ENCODE data around the gene HSPB2.

HSPB2 gene

DNA sequence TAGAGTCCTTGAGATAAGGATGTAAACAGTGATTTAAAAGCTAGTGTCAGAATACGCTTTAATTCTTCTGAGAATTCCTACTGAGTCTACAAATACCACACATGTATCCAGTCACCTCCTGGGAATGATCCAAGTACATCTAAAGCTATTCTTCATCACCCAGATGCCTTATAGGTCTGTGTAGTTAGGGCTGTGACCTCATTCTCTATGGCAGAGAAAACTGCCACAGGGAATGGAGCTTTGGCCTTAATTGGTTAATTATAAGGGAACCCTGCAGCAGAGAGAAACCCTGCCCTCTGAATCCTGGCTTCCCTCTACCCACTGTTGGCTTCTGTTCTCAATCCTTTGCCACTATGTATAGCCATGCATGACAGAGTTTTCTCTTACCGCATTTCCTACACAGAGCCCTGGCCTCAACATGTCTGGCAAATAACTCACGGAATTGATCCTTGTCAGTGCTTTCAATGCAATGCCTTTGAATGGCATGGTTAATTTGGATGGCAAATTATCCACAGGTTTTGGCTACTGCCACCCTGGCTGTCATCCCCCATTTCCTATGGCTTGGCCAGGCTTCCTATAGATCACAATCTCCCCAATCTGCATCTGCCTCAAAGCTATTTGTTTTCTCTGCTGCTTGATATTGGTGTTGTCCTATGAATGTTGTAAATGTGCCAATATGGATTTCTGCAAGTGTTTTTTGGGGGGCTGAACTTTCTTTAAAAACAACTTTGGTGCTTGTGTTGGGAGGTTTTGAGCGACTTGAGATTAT, 27.5 kb downstream of the HSPB2 start:
- H3F3A ChIP-seq (ENCODE audit: low read depth) = no peaks in the 10 kb centered on the region
- H3K4me2 ChIP-seq (ENCODE audit: low read depth, low read length, poor library complexity, severe bottlenecking) = peak overlapping the region; percentile 29
- no peaks in the 10 kb centered on the region for H4K20me1 ChIP-seq (ENCODE audit: insufficient read depth, low read length, poor library complexity, severe bottlenecking)
- no peaks in the 10 kb centered on the region for H3K9me2 ChIP-seq (replicated peaks; ENCODE audit: low read depth, low read length)
- H3K4me3 ChIP-seq (ENCODE audit: low read length, poor library complexity, severe bottlenecking) = no peak overlapping the region
- H3K27me3 ChIP-seq (ENCODE audit: insufficient read depth, low read length, poor library complexity, severe bottlenecking) = no peaks in the 10 kb centered on the region
- TF ChIP-seq EZH2phosphoT487 (IDR thresholded peaks at IDR 0.05; ENCODE audit: borderline replicate concordance) = no peak
- TF ChIP-seq, protein P1, sequence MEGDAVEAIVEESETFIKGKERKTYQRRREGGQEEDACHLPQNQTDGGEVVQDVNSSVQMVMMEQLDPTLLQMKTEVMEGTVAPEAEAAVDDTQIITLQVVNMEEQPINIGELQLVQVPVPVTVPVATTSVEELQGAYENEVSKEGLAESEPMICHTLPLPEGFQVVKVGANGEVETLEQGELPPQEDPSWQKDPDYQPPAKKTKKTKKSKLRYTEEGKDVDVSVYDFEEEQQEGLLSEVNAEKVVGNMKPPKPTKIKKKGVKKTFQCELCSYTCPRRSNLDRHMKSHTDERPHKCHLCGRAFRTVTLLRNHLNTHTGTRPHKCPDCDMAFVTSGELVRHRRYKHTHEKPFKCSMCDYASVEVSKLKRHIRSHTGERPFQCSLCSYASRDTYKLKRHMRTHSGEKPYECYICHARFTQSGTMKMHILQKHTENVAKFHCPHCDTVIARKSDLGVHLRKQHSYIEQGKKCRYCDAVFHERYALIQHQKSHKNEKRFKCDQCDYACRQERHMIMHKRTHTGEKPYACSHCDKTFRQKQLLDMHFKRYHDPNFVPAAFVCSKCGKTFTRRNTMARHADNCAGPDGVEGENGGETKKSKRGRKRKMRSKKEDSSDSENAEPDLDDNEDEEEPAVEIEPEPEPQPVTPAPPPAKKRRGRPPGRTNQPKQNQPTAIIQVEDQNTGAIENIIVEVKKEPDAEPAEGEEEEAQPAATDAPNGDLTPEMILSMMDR (conservative IDR thresholded peaks at IDR 0.05; ENCODE audit: low read length) = no peak
- H3K36me3 ChIP-seq (ENCODE audit: insufficient read depth, low read length) = no peaks in the 10 kb centered on the region
- H3K79me2 ChIP-seq (ENCODE audit: insufficient read depth, low read length) = no peaks in the 10 kb centered on the region; the same call in 1 of the 2 replicates
- no peak overlapping the region for H3K9ac ChIP-seq (ENCODE audit: low read depth, low read length, poor library complexity, severe bottlenecking)
- no peak overlapping the region for H2AFZ ChIP-seq (ENCODE audit: low read length)
- H3K9me3 ChIP-seq (ENCODE audit: insufficient read depth, low read depth, low read length) = no peaks in the 10 kb centered on the region
- peaks cover 52% of the 10 kb centered on the region for H3K4me1 ChIP-seq (ENCODE audit: insufficient read depth, low read length, poor library complexity, severe bottlenecking)

DNA sequence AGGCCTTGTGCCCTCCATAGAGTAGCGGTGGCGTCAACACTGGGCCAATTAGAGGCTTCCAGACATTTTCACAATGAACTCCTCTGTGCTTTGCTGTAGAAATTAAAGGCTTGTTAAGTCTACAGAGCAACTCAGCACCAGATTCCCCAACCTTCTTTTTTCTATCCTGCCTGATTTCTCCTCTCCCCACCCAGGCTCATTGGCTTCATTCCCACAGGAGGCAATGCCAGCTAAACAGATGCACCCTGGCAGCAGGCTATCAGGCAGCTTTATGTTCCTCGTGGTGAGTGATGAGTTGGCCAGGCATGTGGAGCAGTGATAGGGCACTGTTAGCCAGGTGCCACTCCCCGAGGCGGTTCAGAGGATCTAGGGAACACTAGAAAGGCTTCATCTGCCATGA, 29.4 kb downstream of the HSPB2 start:
- Histone ChIP-seq H3K4me2 (ENCODE audit: low read depth, low read length, poor library complexity, severe bottlenecking) (no peak overlapping the region), H3K27me3 (ENCODE audit: insufficient read depth, low read length, poor library complexity, severe bottlenecking) (no peaks in the 10 kb centered on the region), H4K20me1 (ENCODE audit: insufficient read depth, low read length, poor library complexity, severe bottlenecking) (no peaks in the 10 kb centered on the region), H3K4me3 (ENCODE audit: low read length, poor library complexity, severe bottlenecking) (no peak overlapping the region), H3K9me3 (ENCODE audit: insufficient read depth, low read depth, low read length) (no peaks in the 10 kb centered on the region), H3K36me3 (ENCODE audit: insufficient read depth, low read length) (no peaks in the 10 kb centered on the region), H3F3A (ENCODE audit: low read depth) (no peaks in the 10 kb centered on the region), H3K9me2 (replicated peaks; ENCODE audit: low read depth, low read length) (no peaks in the 10 kb centered on the region), H3K9ac (ENCODE audit: low read depth, low read length, poor library complexity, severe bottlenecking) (no peak overlapping the region), H3K4me1 (ENCODE audit: insufficient read depth, low read length, poor library complexity, severe bottlenecking) (peaks cover 52% of the 10 kb centered on the region), H3K79me2 (ENCODE audit: insufficient read depth, low read length) (no peaks in the 10 kb centered on the region; the same call in 1 of the 2 replicates), H2AFZ (ENCODE audit: low read length) (no peak overlapping the region)
- TF ChIP-seq, protein P1 (conservative IDR thresholded peaks at IDR 0.05; ENCODE audit: low read length) = no peak
- no peak for TF ChIP-seq EZH2phosphoT487 (IDR thresholded peaks at IDR 0.05; ENCODE audit: borderline replicate concordance)

- no peak overlapping the region for H3K9ac ChIP-seq (ENCODE audit: low read depth, low read length, poor library complexity, severe bottlenecking)
- peaks cover 48% of the 10 kb centered on the region for H3K4me1 ChIP-seq (ENCODE audit: insufficient read depth, low read length, poor library complexity, severe bottlenecking)
- no peaks in the 10 kb centered on the region for H3K36me3 ChIP-seq (ENCODE audit: insufficient read depth, low read length)
- H3K4me3 ChIP-seq (ENCODE audit: low read length, poor library complexity, severe bottlenecking) = no peak overlapping the region
- no peaks in the 10 kb centered on the region for H3F3A ChIP-seq (ENCODE audit: low read depth)
- H2AFZ ChIP-seq (ENCODE audit: low read length) = no peak overlapping the region
- no peaks in the 10 kb centered on the region; the same call in 1 of the 2 replicates for H3K79me2 ChIP-seq (ENCODE audit: insufficient read depth, low read length)
- H3K4me2 ChIP-seq (ENCODE audit: low read depth, low read length, poor library complexity, severe bottlenecking) = no peak overlapping the region
- H4K20me1 ChIP-seq (ENCODE audit: insufficient read depth, low read length, poor library complexity, severe bottlenecking) = no peaks in the 10 kb centered on the region
- no peaks in the 10 kb centered on the region for H3K9me2 ChIP-seq (replicated peaks; ENCODE audit: low read depth, low read length)
- no peaks in the 10 kb centered on the region for H3K9me3 ChIP-seq (ENCODE audit: insufficient read depth, low read depth, low read length)
- no peaks in the 10 kb centered on the region for H3K27me3 ChIP-seq (ENCODE audit: insufficient read depth, low read length, poor library complexity, severe bottlenecking)
- TF ChIP-seq, protein P1 (conservative IDR thresholded peaks at IDR 0.05; ENCODE audit: low read length) = no peak
- TF ChIP-seq EZH2phosphoT487 (IDR thresholded peaks at IDR 0.05; ENCODE audit: borderline replicate concordance) = no peak
These were observed 30.3 kb downstream of the HSPB2 start for GRCh38 chr11:111942829-111943228.

All from Loucy (cell line).